HUES48 (cell line): Measurements from ENCODE around the gene BLID.

Experiments
- H3K27ac ChIP-seq: one replicate; pipeline ENCODE4 v1.7.0; 2013; ENCODE audit warnings: low read depth, low read length, inconsistent platforms
- H3K27me3 ChIP-seq: 2 replicates; pipeline ENCODE4 v1.6.1; 2013; ENCODE audit warnings: mild to moderate bottlenecking, low read length; ENCODE audit not compliant: control insufficient read depth, insufficient read depth
- H3K36me3 ChIP-seq: 2 replicates; pipeline ENCODE4 v1.6.1; 2013; ENCODE audit warnings: low read length; ENCODE audit not compliant: control insufficient read depth, insufficient read depth
- H3K4me1 ChIP-seq: 2 replicates; pipeline ENCODE4 v1.6.1; 2013; ENCODE audit warnings: mild to moderate bottlenecking, low read length; ENCODE audit not compliant: control insufficient read depth, insufficient read depth
- H3K4me3 ChIP-seq: 2 replicates; pipeline ENCODE4 v1.5.1; 2013; ENCODE audit warnings: mild to moderate bottlenecking, low read depth, low read length
- H3K9ac ChIP-seq: 2 replicates; pipeline ENCODE4 v1.6.1; 2013; ENCODE audit warnings: mild to moderate bottlenecking, low read depth, low read length, moderate library complexity
- H3K9me3 ChIP-seq: 2 replicates; pipeline ENCODE4 v1.6.1; 2013; ENCODE audit warnings: low read length; ENCODE audit not compliant: control insufficient read depth, insufficient read depth

Gene BLID

DNA sequence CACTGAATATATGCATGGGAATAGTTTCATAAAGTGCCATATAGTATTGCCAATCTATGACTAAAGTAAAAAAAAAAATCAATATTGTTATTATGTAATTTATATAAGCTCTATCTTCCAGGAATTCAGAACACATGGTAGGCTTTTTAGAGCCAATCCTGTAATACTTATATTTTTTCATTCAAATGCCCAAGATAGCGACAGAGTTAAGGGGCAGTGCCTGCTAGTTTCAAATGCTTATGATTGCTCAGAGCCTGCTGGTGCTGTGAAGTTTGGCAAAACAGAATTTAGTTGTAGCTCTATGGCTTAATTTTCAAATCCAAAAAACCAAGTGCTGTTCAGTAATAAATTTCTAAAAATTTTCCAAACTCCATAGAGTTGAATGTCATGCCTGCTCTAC is 39.0 kb upstream of the BLID start:
- H3K9me3 ChIP-seq: no peaks in the 10 kb centered on the region
- no peak overlapping the region for H3K27ac ChIP-seq
- H3K4me3 ChIP-seq: no peak overlapping the region
- H3K9ac ChIP-seq: no peak overlapping the region
- no peaks in the 10 kb centered on the region for H3K27me3 ChIP-seq
- H3K4me1 ChIP-seq: peaks cover 12% of the 10 kb centered on the region
- H3K36me3 ChIP-seq: no peaks in the 10 kb centered on the region

- Histone ChIP-seq H3K9me3 (no peaks in the 10 kb centered on the region), H3K27ac (no peak overlapping the region), H3K27me3 (no peaks in the 10 kb centered on the region), H3K9ac (no peak overlapping the region), H3K4me3 (no peak overlapping the region), H3K4me1 (peaks cover 7% of the 10 kb centered on the region), H3K36me3 (no peaks in the 10 kb centered on the region)
These were observed 38.2 kb upstream of the BLID start for GRCh38 chr11:122154227-122154626.

DNA sequence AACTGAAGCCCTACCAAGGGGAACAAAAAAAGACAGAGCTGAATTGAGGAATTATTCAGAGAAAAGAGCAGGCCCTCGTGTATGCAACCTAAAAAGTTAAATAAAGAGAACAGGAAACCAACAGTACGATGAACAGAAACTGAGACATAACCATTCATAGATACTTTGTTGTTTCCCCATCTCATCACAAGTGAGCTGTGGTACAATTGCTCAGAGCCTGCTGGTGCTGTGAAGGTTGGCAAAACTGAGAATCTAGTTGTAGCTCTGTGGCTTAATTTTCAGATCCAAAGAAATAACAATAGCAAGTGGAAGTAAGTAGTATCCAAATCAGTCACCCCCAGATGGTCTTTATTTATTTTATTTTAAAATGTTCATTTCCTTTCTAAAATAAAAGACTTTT is 37.7 kb upstream of the BLID start:
- no peak overlapping the region for H3K4me3 ChIP-seq
- no peaks in the 10 kb centered on the region for H3K9me3 ChIP-seq
- no peaks in the 10 kb centered on the region for H3K36me3 ChIP-seq
- H3K27me3 ChIP-seq: no peaks in the 10 kb centered on the region
- peaks cover 3% of the 10 kb centered on the region; the same call in 1 of the 2 replicates for H3K4me1 ChIP-seq
- no peak overlapping the region for H3K9ac ChIP-seq
- H3K27ac ChIP-seq: no peak overlapping the region

GRCh38 chr11:122150216-122151124 is 34.5 kb upstream of the BLID start:
- Histone ChIP-seq H3K27me3 (no peaks in the 10 kb centered on the region), H3K4me1 (no peaks in the 10 kb centered on the region), H3K9me3 (no peaks in the 10 kb centered on the region), H3K27ac (no peak overlapping the region), H3K4me3 (no peak overlapping the region), H3K36me3 (no peaks in the 10 kb centered on the region), H3K9ac (no peak overlapping the region)

DNA sequence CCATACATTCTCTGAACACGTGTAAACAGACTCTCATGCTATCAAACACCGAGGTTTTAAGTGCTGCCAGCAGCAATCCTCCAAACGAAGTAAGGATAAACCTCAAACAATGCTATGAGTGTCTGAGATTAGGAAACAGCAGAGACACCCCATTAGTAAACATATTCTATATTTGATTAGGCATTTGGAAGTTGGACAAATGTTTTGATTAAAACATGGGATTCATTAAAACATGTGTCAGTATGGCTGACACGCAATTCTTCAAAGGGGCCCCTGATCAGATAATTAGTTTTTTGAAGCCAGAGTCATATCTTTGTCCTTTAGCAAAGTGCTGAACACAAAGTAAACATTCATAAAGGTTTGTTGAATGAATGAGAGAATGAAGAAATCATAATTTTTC is 33.2 kb upstream of the BLID start:
- Histone ChIP-seq H3K9me3 (no peaks in the 10 kb centered on the region), H3K27ac (no peak overlapping the region), H3K36me3 (no peaks in the 10 kb centered on the region), H3K4me3 (no peak overlapping the region), H3K9ac (no peak overlapping the region), H3K27me3 (no peaks in the 10 kb centered on the region), H3K4me1 (no peaks in the 10 kb centered on the region)

DNA sequence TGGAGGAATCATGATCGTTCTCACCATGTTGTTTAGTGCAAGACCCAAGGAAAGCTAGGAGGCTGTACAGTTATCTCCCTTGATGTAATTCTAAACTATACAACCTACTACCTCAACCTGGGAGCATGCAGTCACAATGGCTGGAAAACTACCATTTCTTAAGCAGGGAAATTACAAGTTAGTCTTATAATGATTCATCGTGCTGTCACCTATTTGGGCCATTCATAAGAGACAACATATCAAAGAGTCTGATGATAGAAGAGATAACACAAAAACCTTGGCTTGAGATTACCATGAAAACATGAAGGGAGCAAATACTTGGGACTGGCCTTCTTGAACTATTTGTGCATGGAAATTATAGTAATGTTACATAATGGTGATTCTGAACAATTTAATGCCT is 30.5 kb upstream of the BLID start:
- H3K36me3 ChIP-seq: no peaks in the 10 kb centered on the region
- H3K9me3 ChIP-seq: no peaks in the 10 kb centered on the region
- H3K27me3 ChIP-seq: peaks cover 9% of the 10 kb centered on the region
- no peak overlapping the region for H3K9ac ChIP-seq
- H3K4me1 ChIP-seq: no peaks in the 10 kb centered on the region
- no peak overlapping the region for H3K4me3 ChIP-seq
- no peak overlapping the region for H3K27ac ChIP-seq

DNA sequence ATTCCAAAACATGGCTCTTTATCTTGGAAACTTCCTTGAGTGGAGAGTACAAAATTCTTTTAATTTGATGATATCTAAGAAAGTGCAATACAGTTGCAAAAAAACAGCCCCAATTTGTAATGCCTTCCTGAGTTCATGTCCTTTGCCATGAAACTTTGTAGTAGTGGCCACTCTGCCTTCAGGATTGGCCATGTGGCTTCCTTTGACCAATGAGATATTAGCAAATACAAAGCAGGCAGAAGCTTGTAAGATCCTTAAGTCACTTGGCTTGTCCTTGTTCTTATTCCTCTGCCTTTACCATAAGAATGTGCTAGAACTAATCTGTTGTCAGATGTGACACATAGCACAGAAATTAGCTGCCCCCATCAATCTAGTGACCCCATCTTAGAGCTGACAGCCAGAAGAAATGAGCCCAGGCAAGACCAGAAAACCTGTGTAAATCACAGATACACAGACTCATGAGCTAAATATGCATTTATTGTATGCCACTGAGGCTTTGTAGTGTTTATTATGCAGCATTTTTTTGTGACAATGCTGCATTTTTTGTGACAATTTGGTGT is 29.8 kb upstream of the BLID start:
- H3K9ac ChIP-seq: no peak overlapping the region
- H3K27ac ChIP-seq: no peak overlapping the region
- H3K9me3 ChIP-seq: no peaks in the 10 kb centered on the region
- peaks cover 15% of the 10 kb centered on the region for H3K27me3 ChIP-seq
- H3K4me1 ChIP-seq: no peaks in the 10 kb centered on the region
- H3K36me3 ChIP-seq: no peaks in the 10 kb centered on the region
- H3K4me3 ChIP-seq: no peak overlapping the region

- Histone ChIP-seq H3K4me3 (no peak overlapping the region), H3K36me3 (no peaks in the 10 kb centered on the region), H3K9ac (no peak overlapping the region), H3K9me3 (no peaks in the 10 kb centered on the region), H3K4me1 (no peaks in the 10 kb centered on the region), H3K27me3 (peaks cover 25% of the 10 kb centered on the region), H3K27ac (no peak overlapping the region)
These were observed 28.7 kb upstream of the BLID start for GRCh38 chr11:122144752-122145151.

- Histone ChIP-seq H3K27me3 (peaks cover 41% of the 10 kb centered on the region), H3K27ac (no peak overlapping the region), H3K9me3 (no peaks in the 10 kb centered on the region), H3K9ac (no peak overlapping the region), H3K4me1 (peaks cover 6% of the 10 kb centered on the region; the same call in 1 of the 2 replicates), H3K4me3 (no peak overlapping the region), H3K36me3 (no peaks in the 10 kb centered on the region)
These were observed 25.7 kb upstream of the BLID start for GRCh38 chr11:122141725-122142124.

- Histone ChIP-seq H3K9me3 (no peaks in the 10 kb centered on the region), H3K4me3 (no peak overlapping the region), H3K36me3 (no peaks in the 10 kb centered on the region), H3K4me1 (peaks cover 6% of the 10 kb centered on the region; the same call in 1 of the 2 replicates), H3K27me3 (peaks cover 41% of the 10 kb centered on the region), H3K9ac (no peak overlapping the region), H3K27ac (no peak overlapping the region)
These were observed 24.5 kb upstream of the BLID start for GRCh38 chr11:122140500-122140899.

GRCh38 chr11:122139595-122139866 is 23.5 kb upstream of the BLID start:
- H3K27ac ChIP-seq: no peak overlapping the region
- H3K9me3 ChIP-seq: no peaks in the 10 kb centered on the region
- H3K36me3 ChIP-seq: no peaks in the 10 kb centered on the region
- peaks cover 6% of the 10 kb centered on the region; the same call in 1 of the 2 replicates for H3K4me1 ChIP-seq
- H3K27me3 ChIP-seq: peaks cover 41% of the 10 kb centered on the region
- H3K4me3 ChIP-seq: no peak overlapping the region
- no peak overlapping the region for H3K9ac ChIP-seq
